K562 (cell line): ENCODE data around the gene TAS2R1. TPM values are rescaled to one million over a fixed set of nuclear protein-coding genes. Genes with fewer than 3 reads are reported as not detected.

Experiments
- ATAC-seq: fragments of 200-7000 bp; cut with Tn5 transposase; 3 replicates; pipeline ENCODE4 v1.9.1; 2020; ENCODE audit warnings: moderate library complexity
- BruUV-seq: library from RNA; stranded (reverse); fragments of 400-500 nt; replicated peaks from 2 replicates; lab custom pipeline; 2021; lab: Mats Ljungman, UMichigan
- CTCF ChIA-PET: fragments of 300-600 bp; formaldehyde crosslinking; extraction: SDS; loops from one replicate; lab custom pipeline; 2021; ENCODE audit warnings: low intra/inter-chr PET ratio; lab: Yijun Ruan, JAX
- POLR2A ChIA-PET: fragments of 300-600, 350-650 bp; sonication (Branson Sonifier 250); formaldehyde crosslinking; extraction: SDS; loops from one replicate; lab custom pipeline; 2021; ENCODE audit warnings: antibody characterized with exemption, inconsistent platforms; lab: Yijun Ruan, JAX
- DNase-seq, 4 experiments: peaks; one replicate each; pipeline versions ENCODE4 v3.0.0 to v3.0.0-alpha.2; 2011 to 2018; ENCODE audit warnings: low spot score in 3 of 4, mixed read lengths in 3 of 4; ENCODE audit errors: extremely low read depth in 1 of 4
- FAIRE-seq: peaks from 2 replicates; lab custom pipeline; 2011; peaks lifted over from hg19 to GRCh38; lab: Jason Lieb, UNC
- H2AFZ ChIP-seq: 2 replicates; pipeline ENCODE4 v1.6.0; 2011; ENCODE audit warnings: low read depth, low read length, control low read depth, inconsistent platforms
- H3K27ac ChIP-seq: fragments of 200-600 bp; 3 replicates; pipeline ENCODE4 v1.8.0; 2011; ENCODE audit warnings: low read depth, mild to moderate bottlenecking, control low read depth, inconsistent platforms, low read length, moderate library complexity, mixed read lengths; ENCODE audit errors: extremely low read depth
- H3K27me3 ChIP-seq, 2 experiments: fragments of 300-600 bp in 1 of 2; 2 replicates in 1 of 2; 3 replicates in 1 of 2; pipeline versions ENCODE4 v1.6.0 to v1.8.0; 2011; ENCODE audit warnings: inconsistent platforms in 2 of 2, low read length in 2 of 2, mild to moderate bottlenecking in 1 of 2, mixed read lengths in 1 of 2, moderate library complexity in 1 of 2; ENCODE audit not compliant: control insufficient read depth in 2 of 2, insufficient read depth in 2 of 2
- H3K36me3 ChIP-seq: fragments of 300-600 bp; 3 replicates; pipeline ENCODE4 v1.8.0; 2011; ENCODE audit warnings: mild to moderate bottlenecking, low read length, inconsistent platforms; ENCODE audit not compliant: control insufficient read depth, insufficient read depth
- H3K4me1 ChIP-seq, 2 experiments: fragments of 200-600 bp in 1 of 2; replicated peaks in 1 of 2; 2 replicates in 1 of 2; 3 replicates in 1 of 2; pipeline versions ENCODE4 v1.5.1 to v1.8.0; 2011; ENCODE audit warnings: inconsistent platforms in 2 of 2, low read length in 2 of 2, mild to moderate bottlenecking in 1 of 2, mixed read lengths in 1 of 2, moderate library complexity in 1 of 2; ENCODE audit not compliant: control insufficient read depth in 2 of 2, insufficient read depth in 2 of 2
- H3K4me2 ChIP-seq: 2 replicates; pipeline ENCODE4 v1.6.1; 2011; ENCODE audit warnings: low read length, control low read depth, inconsistent platforms, mixed read lengths; ENCODE audit not compliant: insufficient read depth
- H3K4me3 ChIP-seq: fragments of 200-600 bp; sonication (generic), shearing (Covaris generic); 2 replicates; pipeline ENCODE4 v1.5.1; 2016; ENCODE audit warnings: control low read depth, inconsistent platforms
- H3K79me2 ChIP-seq: fragments of 200-600 bp; 3 replicates; pipeline ENCODE4 v1.8.0; 2011; ENCODE audit warnings: low read length, inconsistent platforms; ENCODE audit not compliant: control insufficient read depth, insufficient read depth
- H3K9ac ChIP-seq, 2 experiments: 2 replicates each; pipeline versions ENCODE4 v1.6.0 to v1.6.1; 2011; ENCODE audit warnings: low read depth in 2 of 2, low read length in 2 of 2, control low read depth in 1 of 2, inconsistent platforms in 1 of 2, mild to moderate bottlenecking in 1 of 2, mixed read lengths in 1 of 2; ENCODE audit not compliant: insufficient read depth in 1 of 2
- H3K9me1 ChIP-seq: one replicate; pipeline ENCODE4 v1.6.0; 2011; ENCODE audit warnings: inconsistent platforms, mild to moderate bottlenecking, low read length, moderate library complexity; ENCODE audit not compliant: control insufficient read depth, insufficient read depth
- H3K9me3 ChIP-seq: replicated peaks from 2 replicates; pipeline ENCODE4 v1.5.1; 2011; ENCODE audit warnings: low read depth, low read length, inconsistent platforms; ENCODE audit not compliant: control insufficient read depth, insufficient read depth
- H4K20me1 ChIP-seq: replicated peaks from 2 replicates; pipeline ENCODE4 v1.6.1; 2011; ENCODE audit warnings: low read length, inconsistent platforms, mixed read lengths; ENCODE audit not compliant: control insufficient read depth, insufficient read depth
- CBX5 ChIP-seq: IDR thresholded peaks from 2 replicates; pipeline ENCODE4 v1.6.1; 2014; ENCODE audit warnings: low read depth, borderline replicate concordance
- FIP1L1 ChIP-seq: fragments of 200-400 bp; formaldehyde crosslinking; IDR thresholded peaks from 2 replicates; pipeline ENCODE4 v1.6.1; 2018; ENCODE audit warnings: mild to moderate bottlenecking, low read depth, low read length; ENCODE audit not compliant: poor library complexity, severe bottlenecking
- KLF10 ChIP-seq: fragments of 250-450 bp; sonication (Bioruptor Pico); IDR thresholded peaks from 2 replicates; pipeline ENCODE4 v1.6.1; 2021; ENCODE audit warnings: matching md5 sums
- MEF2D ChIP-seq: conservative IDR thresholded peaks from 2 replicates; pipeline ENCODE4 v1.6.1; 2016; ENCODE audit warnings: low read depth, missing genetic modification characterization, missing compliant biosample characterization
- MLLT1 ChIP-seq, 2 experiments: fragments of 450-650 bp; IDR thresholded peaks; 2 replicates each; pipeline ENCODE4 v1.6.1; 2016
- SMARCB1 ChIP-seq: IDR thresholded peaks from 2 replicates; pipeline ENCODE4 v1.6.1; 2011; ENCODE audit warnings: improper control_type of control experiment, low read depth; ENCODE audit not compliant: insufficient read length
- WGBS: fragments of 100-300 bp; shearing (Covaris generic); methylation state at CpG from one replicate; pipeline ENCODE4 v1.1.6; 2016; ENCODE audit warnings: low coverage, mixed read lengths; ENCODE audit not compliant: insufficient coverage; ENCODE audit errors: missing lambda C conversion rate; 5-methylcytosine and 5-hydroxymethylcytosine counted together
- in situ Hi-C: fragments of 300-500 bp; cut with MboI; formaldehyde crosslinking; loops from 4 replicates; pipeline ENCODE4 v1.15.0; 2018; ENCODE audit warnings: inconsistent platforms, mixed read lengths
- intact Hi-C: fragments of 100-400 bp; cut with micrococcal nuclease; formaldehyde crosslinking; loops from 2 replicates; pipeline ENCODE4 v1.14.2; 2022
- polyA plus RNA-seq, 8 experiments: library from polyadenylated mRNA; depleted of rRNA in 4 of 8; stranded (reverse) in 5 of 8; unstranded in 3 of 8; fragments of >200 nt; fragmentation: Nextera tagmentation in 2 of 8; fragmentation: Illumina TruSeq in 1 of 8; extraction: Ambion mirVana in 2 of 8; extraction: Trizol in 1 of 8; gene quantifications; 2 replicates each; pipeline versions ENCODE4 v1.2.1 to v1.2.3, GENCODE V29; 2011 to 2014; ENCODE audit warnings: inconsistent platforms in 1 of 8, missing spikeins in 1 of 8
- total RNA-seq, 7 experiments: library from RNA; depleted of rRNA in 6 of 7; stranded (reverse); fragments of >200 nt in 6 of 7; fragmentation: Illumina TruSeq in 2 of 7; extraction: Trizol in 2 of 7; gene quantifications; 2 replicates each; pipeline versions ENCODE4 v1.2.1 to v1.2.3, GENCODE V29; 2011 to 2021; ENCODE audit warnings: low replicate concordance in 1 of 7

Gene TAS2R1
- total and polyA plus RNA-seq, 9 of the 15 experiments (the other 6 are each of a cell fraction or from before 2014, with no cell fraction given) = not detected

- H3K79me2 ChIP-seq = no peaks in the 10 kb centered on the region
- CTCF ChIA-PET = no interaction called here
- H3K9me1 ChIP-seq = no peaks in the 10 kb centered on the region
- no peak for DNase-seq
- 0% methylated on average over 5 of the region's 5 CpGs for WGBS
- H3K9ac ChIP-seq = no peak overlapping the region
- H3K4me1 ChIP-seq = no peaks in the 10 kb centered on the region
- BruUV-seq = no TSS peak
- H3K27me3 ChIP-seq = no peaks in the 10 kb centered on the region
- TF ChIP-seq MEF2D = no peak
- TF ChIP-seq MLLT1 (IDR thresholded peaks at IDR 0.05) = no peak
- no peak for TF ChIP-seq SMARCB1
- TF ChIP-seq CBX5 = no peak
- TF ChIP-seq FIP1L1 = no peak
- TF ChIP-seq KLF10 (CRISPR knock-in tag) = no peak
- TF ChIP-seq, all 486 proteins: peak for 0
- H3K27ac ChIP-seq = no peak overlapping the region
- H3K4me2 ChIP-seq = no peak overlapping the region
- H3K9me3 ChIP-seq = no peaks in the 10 kb centered on the region
- ATAC-seq = no peak
- H3K4me3 ChIP-seq = no peak overlapping the region
- H2AFZ ChIP-seq = no peak overlapping the region
- no peak for FAIRE-seq
- POLR2A ChIA-PET = no interaction called here
- no peaks in the 10 kb centered on the region for H3K36me3 ChIP-seq
- H4K20me1 ChIP-seq = no peaks in the 10 kb centered on the region
- in situ Hi-C loops (no loop called here), intact Hi-C loops (no loop called here)
Observed at GRCh38 chr5:9619331-9620092, 10.6 kb downstream of the TAS2R1 start.
